LNCAP (cell line): Measurements from ENCODE around the gene DHRS7B.

ENCODE experiments used
- CTCF ChIP-seq: fragments of 450-650 bp; IDR thresholded peaks from 2 replicates; pipeline ENCODE4 v1.5.1; 2017; ENCODE audit warnings: mild to moderate bottlenecking

The DHRS7B gene

GRCh38 chr17:21119919-21120249, 6.9 kb upstream of the DHRS7B start:
- no peak for TF ChIP-seq CTCF

DNA sequence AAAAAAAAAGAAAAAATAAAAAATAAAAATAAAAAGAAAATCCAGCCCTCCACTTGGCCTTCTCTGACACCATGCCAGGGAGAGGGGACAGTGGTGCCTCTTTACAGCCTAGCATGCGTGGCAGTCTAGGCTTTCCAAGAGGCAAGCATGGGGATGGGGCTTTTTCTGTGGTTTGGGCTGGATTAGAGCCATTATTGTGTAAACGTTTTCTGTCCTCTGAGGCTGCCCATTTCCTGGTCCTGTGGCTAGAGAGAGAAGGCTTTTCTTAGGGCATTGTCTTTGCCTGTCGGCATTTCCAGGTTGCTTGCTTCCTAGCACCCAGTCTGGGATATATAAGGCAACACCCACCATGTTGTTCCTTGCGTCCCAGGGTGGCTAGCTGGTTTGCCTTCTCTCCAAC, 2.7 kb upstream of the DHRS7B start:
- no peak for TF ChIP-seq CTCF

GRCh38 chr17:21125862-21126261, 902 bp upstream of the DHRS7B start:
- no peak for TF ChIP-seq CTCF

GRCh38 chr17:21127509-21128077, 829 bp downstream of the DHRS7B start:
- no peak for TF ChIP-seq CTCF

GRCh38 chr17:21129023-21129681, 2.4 kb downstream of the DHRS7B start:
- peak; percentile 61; the same call in 1 of the 2 replicates for TF ChIP-seq CTCF

DNA sequence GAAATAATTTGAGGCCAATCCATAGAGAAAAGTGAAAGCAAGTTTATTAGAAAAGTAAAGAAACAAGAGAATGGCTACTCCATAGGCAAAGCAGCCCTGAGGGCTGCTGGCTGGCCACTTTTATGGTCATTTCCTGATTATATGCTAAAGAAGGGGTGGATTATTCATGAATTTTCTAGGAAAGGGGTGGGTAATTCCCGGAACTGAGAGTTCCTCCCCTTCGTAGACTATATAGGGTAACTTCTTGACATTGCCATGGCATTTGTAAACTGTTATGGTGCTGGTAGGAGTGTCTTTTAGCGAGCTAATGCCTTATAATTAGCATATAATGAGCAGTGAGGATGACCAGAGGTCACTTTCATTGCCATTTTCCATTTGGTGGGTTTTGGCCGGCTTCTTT, 4.4 kb downstream of the DHRS7B start:
- no peak for TF ChIP-seq CTCF

GRCh38 chr17:21132428-21132827, 5.7 kb downstream of the DHRS7B start:
- TF ChIP-seq CTCF, result no peak

DNA sequence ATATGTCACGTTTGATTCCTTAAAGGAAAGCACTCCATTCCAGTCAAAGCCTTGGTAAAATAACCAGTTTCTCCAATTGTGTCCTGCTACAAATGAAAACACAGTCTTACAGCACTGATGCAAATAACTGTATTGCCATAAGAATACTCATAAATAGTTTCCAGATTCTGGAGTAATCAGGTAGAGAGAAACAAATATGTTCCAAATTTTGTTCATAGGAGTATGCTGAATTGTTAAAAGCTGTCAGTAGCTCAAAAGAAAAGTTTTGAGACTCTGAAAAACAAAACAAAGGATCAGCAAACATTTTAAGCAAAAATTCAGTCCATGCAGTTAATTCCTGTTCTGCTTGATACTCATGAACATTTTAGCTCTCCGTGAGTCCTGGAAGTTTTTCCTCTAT, 7.8 kb downstream of the DHRS7B start:
- no peak for TF ChIP-seq CTCF
